H1 (cell line): ENCODE measurements around the gene SLC43A1. TPM values are rescaled to one million over a fixed set of nuclear protein-coding genes. Genes with fewer than 3 reads are reported as not detected.
A peak's percentile ranks its signal among the peaks of the same experiment; 100 is the strongest.

ENCODE experiments used
- CTCF ChIA-PET: fragments of 300-600 bp; sonication (Branson Sonifier 250); formaldehyde crosslinking; loops from one replicate; lab custom pipeline; 2021; ENCODE audit not compliant: partially characterized antibody; lab: Charles Lee
- POLR2A ChIA-PET: fragments of 300-600 bp; sonication (Branson Sonifier 250); formaldehyde crosslinking; loops from one replicate; lab custom pipeline; 2021; ENCODE audit warnings: inconsistent platforms; ENCODE audit not compliant: partially characterized antibody; lab: Charles Lee
- DNase-seq, 2 experiments: peaks; one replicate each; pipeline versions ENCODE4 v3.0.0 to v3.0.0-alpha.2; 2010 to 2022; ENCODE audit warnings: low spot score in 2 of 2, low read depth in 1 of 2, mixed read lengths in 1 of 2
- FAIRE-seq: peaks from 2 replicates; lab custom pipeline; 2011; peaks lifted over from hg19 to GRCh38; lab: Jason Lieb, UNC
- H2AFZ ChIP-seq: 2 replicates; pipeline ENCODE4 v1.8.1; 2012; ENCODE audit warnings: low read length, inconsistent platforms
- H2AK5ac ChIP-seq: 2 replicates; pipeline ENCODE4 v1.6.1; 2013; ENCODE audit warnings: low read depth, low read length
- H2BK120ac ChIP-seq: replicated peaks from 2 replicates; pipeline ENCODE3; 2013; ENCODE audit warnings: low read depth, low read length, inconsistent platforms
- H2BK12ac ChIP-seq: 2 replicates; pipeline ENCODE4 v1.6.1; 2013; ENCODE audit warnings: low read depth, low read length
- H2BK15ac ChIP-seq: 2 replicates; pipeline ENCODE4 v1.6.1; 2013; ENCODE audit warnings: low read length
- H2BK20ac ChIP-seq: 2 replicates; pipeline ENCODE4 v1.6.1; 2013; ENCODE audit warnings: low read length
- H2BK5ac ChIP-seq: 2 replicates; pipeline ENCODE4 v1.6.1; 2013; ENCODE audit warnings: low read depth, low read length
- H3K14ac ChIP-seq: 2 replicates; pipeline ENCODE4 v1.6.1; 2013; ENCODE audit warnings: inconsistent platforms; ENCODE audit not compliant: insufficient read length
- H3K18ac ChIP-seq: 2 replicates; pipeline ENCODE4 v1.6.1; 2013; ENCODE audit warnings: low read length; ENCODE audit errors: extremely low read depth
- H3K23ac ChIP-seq: 2 replicates; pipeline ENCODE4 v1.6.1; 2013; ENCODE audit warnings: inconsistent platforms; ENCODE audit not compliant: insufficient read length
- H3K23me2 ChIP-seq: 2 replicates; pipeline ENCODE4 v1.6.1; 2013; ENCODE audit warnings: low read depth, low read length
- H3K27ac ChIP-seq: 2 replicates; pipeline ENCODE4 v1.6.1; 2011; ENCODE audit warnings: low read depth, low read length, inconsistent platforms
- H3K27me3 ChIP-seq, 4 experiments: replicated peaks in 1 of 4; 1 replicate in 1 of 4; 2 replicates in 3 of 4; pipeline versions ENCODE4 v1.6.1 to v1.8.1; 2011 to 2013; ENCODE audit warnings: low read length in 3 of 4, mild to moderate bottlenecking in 3 of 4, inconsistent platforms in 2 of 4, mixed read lengths in 2 of 4, moderate library complexity in 1 of 4; ENCODE audit not compliant: control insufficient read depth in 3 of 4, insufficient read depth in 3 of 4; ENCODE audit errors: extremely low read depth in 1 of 4
- H3K36me3 ChIP-seq, 4 experiments: 2 replicates each; pipeline versions ENCODE4 v1.6.1 to v1.8.1; 2011 to 2013; ENCODE audit warnings: mild to moderate bottlenecking in 4 of 4, low read length in 3 of 4, moderate library complexity in 2 of 4, control low read depth in 1 of 4, inconsistent platforms in 1 of 4; ENCODE audit not compliant: insufficient read depth in 4 of 4, control insufficient read depth in 2 of 4
- H3K4ac ChIP-seq: replicated peaks from 2 replicates; pipeline ENCODE3; 2013; ENCODE audit warnings: low read length, low read depth, mixed read lengths, inconsistent platforms; ENCODE audit not compliant: insufficient read length
- H3K4me1 ChIP-seq, 4 experiments: replicated peaks in 1 of 4; 1 replicate in 1 of 4; 2 replicates in 3 of 4; pipeline versions ENCODE4 v1.6.1 to v1.8.1; 2011 to 2013; ENCODE audit warnings: low read length in 3 of 4, inconsistent platforms in 2 of 4, mixed read lengths in 1 of 4; ENCODE audit not compliant: insufficient read depth in 4 of 4, control insufficient read depth in 3 of 4
- H3K4me2 ChIP-seq, 2 experiments: 2 replicates each; pipeline versions ENCODE4 v1.6.1 to v1.8.1; 2011 to 2013; ENCODE audit warnings: low read depth in 2 of 2, low read length in 2 of 2, control low read depth in 1 of 2, inconsistent platforms in 1 of 2, mild to moderate bottlenecking in 1 of 2; ENCODE audit not compliant: insufficient read depth in 1 of 2
- H3K4me3 ChIP-seq, 4 experiments: fragments of 200-600, 300-600 bp in 1 of 4; sonication (generic), shearing (Covaris generic), sonication (Bioruptor Twin) in 1 of 4; 2 replicates each; pipeline versions ENCODE4 v1.5.1 to v1.8.1; 2011 to 2016; ENCODE audit warnings: low read length in 4 of 4, low read depth in 3 of 4, control low read depth in 2 of 4, inconsistent platforms in 2 of 4, mild to moderate bottlenecking in 2 of 4, mixed read lengths in 1 of 4, moderate library complexity in 1 of 4; ENCODE audit not compliant: insufficient read depth in 2 of 4; ENCODE audit errors: extremely low read depth in 1 of 4
- H3K56ac ChIP-seq: replicated peaks from 2 replicates; pipeline ENCODE3; 2013; ENCODE audit warnings: low read depth, mild to moderate bottlenecking, mixed read lengths, low read length, inconsistent platforms; ENCODE audit not compliant: insufficient read length
- H3K79me1 ChIP-seq: 2 replicates; pipeline ENCODE4 v1.6.1; 2013; ENCODE audit warnings: low read depth, low read length, control low read depth
- H3K79me2 ChIP-seq, 2 experiments: 2 replicates each; pipeline versions ENCODE4 v1.6.1 to v1.8.1; 2012 to 2013; ENCODE audit warnings: low read length in 2 of 2, mild to moderate bottlenecking in 2 of 2, inconsistent platforms in 1 of 2; ENCODE audit not compliant: insufficient read depth in 2 of 2, control insufficient read depth in 1 of 2
- H3K9ac ChIP-seq, 4 experiments: replicated peaks in 1 of 4; 1 replicate in 1 of 4; 2 replicates in 3 of 4; pipeline versions ENCODE4 v1.6.1 to v1.8.1; 2011 to 2013; ENCODE audit warnings: low read depth in 3 of 4, low read length in 3 of 4, control low read depth in 2 of 4, mild to moderate bottlenecking in 2 of 4, moderate library complexity in 2 of 4, inconsistent platforms in 1 of 4; ENCODE audit errors: extremely low read depth in 1 of 4
- H3K9me3 ChIP-seq, 2 experiments: 2 replicates each; pipeline versions ENCODE4 v1.6.1 to v1.8.1; 2012 to 2013; ENCODE audit warnings: mild to moderate bottlenecking in 2 of 2, moderate library complexity in 2 of 2, control low read depth in 1 of 2, inconsistent platforms in 1 of 2, low read depth in 1 of 2, low read length in 1 of 2, mixed read lengths in 1 of 2; ENCODE audit not compliant: insufficient read depth in 2 of 2
- H4K20me1 ChIP-seq, 2 experiments: replicated peaks in 1 of 2; 2 replicates each; pipeline versions ENCODE3 to v1.8.1; 2011 to 2013; ENCODE audit warnings: inconsistent platforms in 2 of 2, low read length in 2 of 2, mild to moderate bottlenecking in 1 of 2; ENCODE audit not compliant: insufficient read depth in 2 of 2, control insufficient read depth in 1 of 2
- H4K5ac ChIP-seq: 2 replicates; pipeline ENCODE4 v1.6.1; 2013; ENCODE audit warnings: low read length, low read depth, mixed read lengths, inconsistent platforms; ENCODE audit not compliant: insufficient read length
- H4K8ac ChIP-seq: 2 replicates; pipeline ENCODE4 v1.8.0; 2013; ENCODE audit warnings: mild to moderate bottlenecking, moderate library complexity, low read length, inconsistent platforms; ENCODE audit not compliant: insufficient read depth; ENCODE audit errors: extremely low read depth
- H4K91ac ChIP-seq: replicated peaks from 2 replicates; pipeline ENCODE3; 2013; ENCODE audit warnings: low read length, mixed read lengths, inconsistent platforms; ENCODE audit not compliant: insufficient read length
- CBX5 ChIP-seq: fragments of 300-800, 300-1000 bp; sonication (generic); IDR thresholded peaks from 2 replicates; pipeline ENCODE4 v1.7.1; 2016; ENCODE audit warnings: antibody characterized with exemption, low read length, low read depth
- CEBPB ChIP-seq: IDR thresholded peaks from 2 replicates; pipeline ENCODE4 v1.6.1; 2012; ENCODE audit warnings: low read depth, low read length
- CTBP2 ChIP-seq: IDR thresholded peaks from 2 replicates; pipeline ENCODE4 v1.7.0; 2011; ENCODE audit warnings: borderline replicate concordance, mild to moderate bottlenecking, moderate library complexity, mixed read lengths, low read length; ENCODE audit not compliant: insufficient read depth, insufficient read length
- NRF1 ChIP-seq: IDR thresholded peaks from 2 replicates; pipeline ENCODE4 v1.6.1; 2011; ENCODE audit warnings: mild to moderate bottlenecking, low read depth, low read length, improper control_type of control experiment
- POLR2A ChIP-seq, 2 experiments: IDR thresholded peaks; 1 replicate in 1 of 2; 2 replicates in 1 of 2; pipeline ENCODE4 v1.6.1; 2011; ENCODE audit warnings: low read depth in 2 of 2, low read length in 2 of 2, mild to moderate bottlenecking in 2 of 2; ENCODE audit errors: control extremely low read depth in 1 of 2
- SP2 ChIP-seq: IDR thresholded peaks from 2 replicates; pipeline ENCODE4 v1.6.1; 2012; ENCODE audit warnings: mild to moderate bottlenecking, low read length, inconsistent platforms
- SP4 ChIP-seq: IDR thresholded peaks from 2 replicates; pipeline ENCODE4 v1.6.1; 2012; ENCODE audit warnings: low read length, inconsistent platforms
- TBP ChIP-seq: IDR thresholded peaks from 2 replicates; pipeline ENCODE4 v1.6.1; 2011; ENCODE audit warnings: low read depth, low read length, improper control_type of control experiment
- YY1 ChIP-seq: IDR thresholded peaks from 2 replicates; pipeline ENCODE4 v1.6.1; 2011; ENCODE audit warnings: low read depth, mild to moderate bottlenecking, low read length
- WGBS, 2 experiments: shearing (Covaris generic) in 1 of 2; methylation state at CpG; one replicate each; pipeline versions ENCODE4 v1.1.6 to v1.1.7; 2013 to 2015; ENCODE audit warnings: low lambda C conversion rate in 2 of 2, mixed read lengths in 2 of 2, inconsistent platforms in 1 of 2, low coverage in 1 of 2, missing lambda C conversion rate in 1 of 2; ENCODE audit not compliant: insufficient replicate concordance in 2 of 2, insufficient coverage in 1 of 2, insufficient read length in 1 of 2; ENCODE audit errors: extremely low coverage in 1 of 2, missing lambda C conversion rate in 1 of 2; 5-methylcytosine and 5-hydroxymethylcytosine counted together
- polyA plus RNA-seq, 7 experiments: library from polyadenylated mRNA; depleted of rRNA in 3 of 7; stranded (reverse) in 5 of 7; unstranded in 2 of 7; fragments of >200 nt in 5 of 7; fragments of 200-250 nt in 2 of 7; gene quantifications; 1 replicate in 5 of 7; 2 replicates in 1 of 7; 4 replicates in 1 of 7; pipeline versions ENCODE4 v1.2.1 to v1.2.3, GENCODE V29; 2011 to 2013; ENCODE audit warnings: missing spikeins in 2 of 7, mixed read lengths in 2 of 7
- total RNA-seq: library from RNA; stranded (reverse); fragmentation: NEBNext Ultra II Directional; extraction: Animal tissue kit (Norgen Biotek cat#: 25700); gene quantifications from 2 replicates; pipeline ENCODE4 v1.2.1, GENCODE V29; 2021
- TF ChIP-seq, protein P1 (sequence below): IDR thresholded peaks from 2 replicates; pipeline ENCODE4 v1.6.1; 2012; ENCODE audit warnings: inconsistent platforms
- TF ChIP-seq, protein P2 (sequence below), 3 experiments: IDR thresholded peaks; 1 replicate in 2 of 3; 2 replicates in 1 of 3; pipeline versions ENCODE4 v1.5.1 to v1.6.1; 2011; ENCODE audit warnings: low read length in 3 of 3, mild to moderate bottlenecking in 3 of 3, inconsistent platforms in 2 of 3, low read depth in 1 of 3, moderate library complexity in 1 of 3; ENCODE audit not compliant: insufficient read depth in 1 of 3; ENCODE audit errors: control extremely low read depth in 1 of 3

The SLC43A1 gene
- total and polyA plus RNA-seq, 2 of the 8 experiments (the other 6 are each of a cell fraction or from before 2014, with no cell fraction given): 34.5 to 58.0 TPM

DNA sequence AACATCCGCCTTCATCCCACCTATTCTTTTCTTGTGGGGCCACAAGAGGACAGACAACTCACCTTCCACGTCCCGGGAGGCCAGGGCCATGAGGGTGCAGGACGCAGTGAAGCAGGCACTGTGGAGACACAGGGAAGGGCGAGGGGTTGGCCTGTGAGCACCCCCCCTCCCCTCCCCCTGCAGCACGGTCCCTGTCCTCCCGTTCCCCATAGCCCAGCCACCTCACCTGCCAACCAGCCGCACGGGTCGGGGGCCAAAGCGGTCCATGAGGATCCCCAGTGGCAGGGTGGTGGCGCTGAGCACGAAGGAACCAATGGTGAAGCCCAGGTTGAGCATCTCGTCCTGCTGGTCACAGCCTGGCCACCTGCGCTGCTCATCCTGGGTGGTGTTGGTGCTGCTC, 14.6 kb downstream of the SLC43A1 start:
- Histone ChIP-seq H3K4me3 (no peak overlapping the region), H3K18ac (no peak overlapping the region), H3K79me1 (peaks cover 2% of the 10 kb centered on the region; the same call in 1 of the 2 replicates), H3K14ac (no peak overlapping the region), H3K27ac (no peak overlapping the region), H4K8ac (no peak overlapping the region), H2BK120ac (no peak overlapping the region), H4K20me1 (peaks cover 0 to 2% of the 10 kb centered on the region in 2 experiments), H2BK15ac (no peak overlapping the region), H3K23me2 (peaks cover 2% of the 10 kb centered on the region; the same call in 1 of the 2 replicates), H2BK5ac (peak overlapping the region; percentile 93; the same call in 1 of the 2 replicates), H2AK5ac (peak overlapping the region; percentile 98), H3K9me3 (no peaks in the 10 kb centered on the region), H3K56ac (no peak overlapping the region), H3K4me2 (peak overlapping the region in 1 of 2 experiments; percentile 87; a peak in 1 of 4 replicates), H2BK12ac (0 out of 2 replicates have a peak overlapping the region, but pooled peaks have one; percentile 19), H3K36me3 (no peaks in the 10 kb centered on the region; a peak in 2 of 8 replicates), H4K5ac (no peak overlapping the region), H3K9ac (no peak overlapping the region; a peak in 1 of 7 replicates), H3K4ac (no peak overlapping the region), H3K27me3 (no peaks in the 10 kb centered on the region), H2AFZ (no peak overlapping the region), H3K23ac (no peak overlapping the region), H2BK20ac (0 out of 2 replicates have a peak overlapping the region, but pooled peaks have one; percentile 34), H4K91ac (no peak overlapping the region), H3K79me2 (peaks cover 0 to 6% of the 10 kb centered on the region in 2 experiments; a peak in 1 of 4 replicates), H3K4me1 (peaks cover 7 to 18% (median 14%) of the 10 kb centered on the region in 4 experiments)
- ChIA-PET CTCF (interaction anchor here (1.4 to 33.7 kb wide), 7 partner anchors 8 to 58 kb away, joined by 3 to 1146 read pairs (median 5); partner anchors contain the start of genes SLC43A1, SMTNL1 and TIMM10), POLR2A (interaction anchor here (0.9 to 4.3 kb wide), 17 partner anchors 8 to 178 kb away, joined by 3 to 66 read pairs (median 5); partner anchors contain the start of genes SLC43A1 and TIMM10)
- FAIRE-seq (no peak), DNase-seq (no peak)
- 89% methylated on average over 15 of the region's 15 CpGs; no CpG with 5 or more reads in 1 of the 2 experiments for WGBS, 2 experiments
- no peak for TF ChIP-seq YY1
- TF ChIP-seq SP4: no peak
- TF ChIP-seq CTBP2: no peak
- no peak for TF ChIP-seq NRF1
- TF ChIP-seq, protein P1, sequence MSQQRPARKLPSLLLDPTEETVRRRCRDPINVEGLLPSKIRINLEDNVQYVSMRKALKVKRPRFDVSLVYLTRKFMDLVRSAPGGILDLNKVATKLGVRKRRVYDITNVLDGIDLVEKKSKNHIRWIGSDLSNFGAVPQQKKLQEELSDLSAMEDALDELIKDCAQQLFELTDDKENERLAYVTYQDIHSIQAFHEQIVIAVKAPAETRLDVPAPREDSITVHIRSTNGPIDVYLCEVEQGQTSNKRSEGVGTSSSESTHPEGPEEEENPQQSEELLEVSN: no peak
- no peak for TF ChIP-seq TBP
- no peak for TF ChIP-seq POLR2A (IDR thresholded peaks at IDR 0.05; ENCODE audit: control extremely low read depth in 1 of 2, low read depth in 2 of 2, low read length in 2 of 2)
- no peak for TF ChIP-seq SP2
- no peak for TF ChIP-seq CBX5
- TF ChIP-seq, protein P2, sequence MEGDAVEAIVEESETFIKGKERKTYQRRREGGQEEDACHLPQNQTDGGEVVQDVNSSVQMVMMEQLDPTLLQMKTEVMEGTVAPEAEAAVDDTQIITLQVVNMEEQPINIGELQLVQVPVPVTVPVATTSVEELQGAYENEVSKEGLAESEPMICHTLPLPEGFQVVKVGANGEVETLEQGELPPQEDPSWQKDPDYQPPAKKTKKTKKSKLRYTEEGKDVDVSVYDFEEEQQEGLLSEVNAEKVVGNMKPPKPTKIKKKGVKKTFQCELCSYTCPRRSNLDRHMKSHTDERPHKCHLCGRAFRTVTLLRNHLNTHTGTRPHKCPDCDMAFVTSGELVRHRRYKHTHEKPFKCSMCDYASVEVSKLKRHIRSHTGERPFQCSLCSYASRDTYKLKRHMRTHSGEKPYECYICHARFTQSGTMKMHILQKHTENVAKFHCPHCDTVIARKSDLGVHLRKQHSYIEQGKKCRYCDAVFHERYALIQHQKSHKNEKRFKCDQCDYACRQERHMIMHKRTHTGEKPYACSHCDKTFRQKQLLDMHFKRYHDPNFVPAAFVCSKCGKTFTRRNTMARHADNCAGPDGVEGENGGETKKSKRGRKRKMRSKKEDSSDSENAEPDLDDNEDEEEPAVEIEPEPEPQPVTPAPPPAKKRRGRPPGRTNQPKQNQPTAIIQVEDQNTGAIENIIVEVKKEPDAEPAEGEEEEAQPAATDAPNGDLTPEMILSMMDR (IDR thresholded peaks at IDR 0.05; ENCODE audit: control extremely low read depth in 1 of 3, insufficient read depth in 1 of 3, low read depth in 1 of 3, low read length in 3 of 3): no peak
- no peak for TF ChIP-seq CEBPB
